PC-3 (cell line): ENCODE measurements around the gene DCLK1. TPM values are rescaled to one million over a fixed set of nuclear protein-coding genes. Genes with fewer than 3 reads are reported as not detected.

Experiments used
- ATAC-seq: fragments of 200-7000 bp; cut with Tn5 transposase; 2 replicates; pipeline ENCODE4 v1.9.1; 2020; ENCODE audit warnings: mild to moderate bottlenecking, moderate library complexity
- BruUV-seq: library from RNA; stranded (reverse); fragments of 400-500 nt; replicated peaks from 2 replicates; lab custom pipeline; 2021; lab: Mats Ljungman, UMichigan
- CTCF ChIA-PET: fragments of 300-600 bp; sonication (Branson Sonifier 250); formaldehyde crosslinking; loops from one replicate; lab custom pipeline; 2022; ENCODE audit warnings: antibody characterized with exemption; lab: Charles Lee
- POLR2A ChIA-PET: fragments of 300-600 bp; sonication (Branson Sonifier 250); formaldehyde crosslinking; loops from one replicate; lab custom pipeline; 2022; ENCODE audit warnings: antibody characterized with exemption; ENCODE audit not compliant: unreplicated experiment; lab: Charles Lee
- DNase-seq: peaks from one replicate; pipeline ENCODE4 v3.0.0-alpha.2; 2015
- H2AFZ ChIP-seq: fragments of 300-600 bp; sonication (generic); 2 replicates; pipeline ENCODE4 v1.6.0; 2016; ENCODE audit warnings: antibody characterized with exemption, low read length
- H3F3A ChIP-seq: fragments of 300-600 bp; sonication (generic); one replicate; pipeline ENCODE4 v1.6.0; 2017; ENCODE audit warnings: antibody characterized with exemption, low read length, control low read depth, mild to moderate bottlenecking; ENCODE audit not compliant: unreplicated experiment
- H3K27ac ChIP-seq: fragments of 300-600 bp; sonication (generic); 2 replicates; pipeline ENCODE4 v1.5.1; 2016; ENCODE audit warnings: mild to moderate bottlenecking, low read length
- H3K27me3 ChIP-seq: fragments of 300-600 bp; sonication (generic); 2 replicates; pipeline ENCODE4 v1.6.1; 2016; ENCODE audit warnings: low read length, mixed read lengths
- H3K36me3 ChIP-seq: fragments of 300-600 bp; sonication (generic); 2 replicates; pipeline ENCODE4 v1.6.1; 2016; ENCODE audit warnings: low read depth, mixed run types, low read length, mixed read lengths
- H3K4me1 ChIP-seq: fragments of 300-600 bp; sonication (generic); 2 replicates; pipeline ENCODE4 v1.5.1; 2016; ENCODE audit warnings: low read length; ENCODE audit not compliant: insufficient read depth
- H3K4me2 ChIP-seq: fragments of 300-600 bp; sonication (generic); 2 replicates; pipeline ENCODE4 v1.6.0; 2016; ENCODE audit warnings: low read length
- H3K4me3 ChIP-seq: fragments of 300-600 bp; sonication (generic); 2 replicates; pipeline ENCODE4 v1.5.1; 2016; ENCODE audit warnings: mild to moderate bottlenecking, low read length, mixed read lengths
- H3K79me2 ChIP-seq: fragments of 300-600 bp; sonication (generic); 2 replicates; pipeline ENCODE4 v1.6.1; 2017; ENCODE audit warnings: low read length, mixed read lengths
- H3K9ac ChIP-seq: fragments of 300-600 bp; sonication (generic); 2 replicates; pipeline ENCODE4 v1.6.0; 2016; ENCODE audit warnings: mild to moderate bottlenecking, low read length
- H3K9me2 ChIP-seq: fragments of 300-600 bp; sonication (generic); replicated peaks from 2 replicates; pipeline ENCODE4 v1.6.1; 2016; ENCODE audit warnings: mixed run types, low read length, mixed read lengths
- H3K9me3 ChIP-seq: fragments of 300-600 bp; sonication (generic); 2 replicates; pipeline ENCODE4 v1.6.1; 2016; ENCODE audit warnings: low read length, mixed read lengths
- H4K20me1 ChIP-seq: fragments of 300-600 bp; sonication (generic); 2 replicates; pipeline ENCODE4 v1.6.1; 2016; ENCODE audit warnings: low read length, mixed read lengths
- EZH2 ChIP-seq: fragments of 300-600 bp; sonication (generic); IDR thresholded peaks from one replicate; pipeline ENCODE4 v1.6.1; 2017; ENCODE audit warnings: antibody characterized with exemption, mild to moderate bottlenecking, low read length; ENCODE audit not compliant: unreplicated experiment
- EZH2phosphoT487 ChIP-seq: fragments of 300-600 bp; sonication (generic); IDR thresholded peaks from 2 replicates; pipeline ENCODE4 v1.6.1; 2018; ENCODE audit warnings: mild to moderate bottlenecking, antibody characterized with exemption, low read length, borderline replicate concordance
- intact Hi-C: fragments of 100-400 bp; cut with micrococcal nuclease; formaldehyde crosslinking; loops from 2 replicates; pipeline ENCODE4 v1.9.0; 2023
- total RNA-seq: library from RNA; depleted of rRNA; stranded (reverse); fragments of >200 nt; gene quantifications from 2 replicates; pipeline ENCODE4 v1.2.3, GENCODE V29; 2014
- TF ChIP-seq, protein P1 (sequence below): fragments of 300-600 bp; sonication (generic); conservative IDR thresholded peaks from 2 replicates; pipeline ENCODE4 v1.5.1; 2017; ENCODE audit warnings: antibody characterized with exemption, low read depth, mild to moderate bottlenecking, low read length

Gene DCLK1
- total RNA-seq, 1 experiment from 2014 or later: not detected

GRCh38 chr13:35851356-35851755, 279.8 kb downstream of the DCLK1 start:
- CTCF ChIA-PET: no interaction called here
- no TSS peak for BruUV-seq
- ATAC-seq: no peak

GRCh38 chr13:35850569-35850968, 280.6 kb downstream of the DCLK1 start:
- no peak overlapping the region for H3K9ac ChIP-seq
- no peak overlapping the region for H3K27ac ChIP-seq
- H3K4me2 ChIP-seq: no peak overlapping the region
- POLR2A ChIA-PET: no interaction called here
- H3K79me2 ChIP-seq: no peaks in the 10 kb centered on the region
- no peak overlapping the region for H2AFZ ChIP-seq
- H3K9me3 ChIP-seq: no peaks in the 10 kb centered on the region
- CTCF ChIA-PET: no interaction called here
- no TSS peak for BruUV-seq
- H3K9me2 ChIP-seq: no peaks in the 10 kb centered on the region
- no peaks in the 10 kb centered on the region for H3K36me3 ChIP-seq
- H4K20me1 ChIP-seq: no peaks in the 10 kb centered on the region
- no peak overlapping the region for H3K4me3 ChIP-seq
- H3K27me3 ChIP-seq: no peaks in the 10 kb centered on the region
- ATAC-seq: no peak
- peaks cover 6% of the 10 kb centered on the region for H3K4me1 ChIP-seq
- no peaks in the 10 kb centered on the region for H3F3A ChIP-seq
- no peak for DNase-seq
- TF ChIP-seq EZH2phosphoT487 (no peak), EZH2 (no peak)
- TF ChIP-seq, protein P1, sequence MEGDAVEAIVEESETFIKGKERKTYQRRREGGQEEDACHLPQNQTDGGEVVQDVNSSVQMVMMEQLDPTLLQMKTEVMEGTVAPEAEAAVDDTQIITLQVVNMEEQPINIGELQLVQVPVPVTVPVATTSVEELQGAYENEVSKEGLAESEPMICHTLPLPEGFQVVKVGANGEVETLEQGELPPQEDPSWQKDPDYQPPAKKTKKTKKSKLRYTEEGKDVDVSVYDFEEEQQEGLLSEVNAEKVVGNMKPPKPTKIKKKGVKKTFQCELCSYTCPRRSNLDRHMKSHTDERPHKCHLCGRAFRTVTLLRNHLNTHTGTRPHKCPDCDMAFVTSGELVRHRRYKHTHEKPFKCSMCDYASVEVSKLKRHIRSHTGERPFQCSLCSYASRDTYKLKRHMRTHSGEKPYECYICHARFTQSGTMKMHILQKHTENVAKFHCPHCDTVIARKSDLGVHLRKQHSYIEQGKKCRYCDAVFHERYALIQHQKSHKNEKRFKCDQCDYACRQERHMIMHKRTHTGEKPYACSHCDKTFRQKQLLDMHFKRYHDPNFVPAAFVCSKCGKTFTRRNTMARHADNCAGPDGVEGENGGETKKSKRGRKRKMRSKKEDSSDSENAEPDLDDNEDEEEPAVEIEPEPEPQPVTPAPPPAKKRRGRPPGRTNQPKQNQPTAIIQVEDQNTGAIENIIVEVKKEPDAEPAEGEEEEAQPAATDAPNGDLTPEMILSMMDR: no peak
- intact Hi-C loops: no loop called here

More at GRCh38 chr13:35851356-35851755, 279.8 kb downstream of the DCLK1 start:
- Histone ChIP-seq H3K4me3 (no peak overlapping the region), H3F3A (no peaks in the 10 kb centered on the region), H3K27me3 (no peaks in the 10 kb centered on the region), H3K9ac (no peak overlapping the region), H3K4me1 (peaks cover 14% of the 10 kb centered on the region), H2AFZ (no peak overlapping the region), H3K9me3 (no peaks in the 10 kb centered on the region), H3K4me2 (no peak overlapping the region), H3K36me3 (no peaks in the 10 kb centered on the region), H3K27ac (no peak overlapping the region), H3K9me2 (no peaks in the 10 kb centered on the region), H3K79me2 (no peaks in the 10 kb centered on the region), H4K20me1 (no peaks in the 10 kb centered on the region)
- intact Hi-C loops: no loop called here
- DNase-seq: no peak
- TF ChIP-seq EZH2phosphoT487: no peak
- no peak for TF ChIP-seq EZH2
- TF ChIP-seq, protein P1: no peak
- POLR2A ChIA-PET: no interaction called here

DNA sequence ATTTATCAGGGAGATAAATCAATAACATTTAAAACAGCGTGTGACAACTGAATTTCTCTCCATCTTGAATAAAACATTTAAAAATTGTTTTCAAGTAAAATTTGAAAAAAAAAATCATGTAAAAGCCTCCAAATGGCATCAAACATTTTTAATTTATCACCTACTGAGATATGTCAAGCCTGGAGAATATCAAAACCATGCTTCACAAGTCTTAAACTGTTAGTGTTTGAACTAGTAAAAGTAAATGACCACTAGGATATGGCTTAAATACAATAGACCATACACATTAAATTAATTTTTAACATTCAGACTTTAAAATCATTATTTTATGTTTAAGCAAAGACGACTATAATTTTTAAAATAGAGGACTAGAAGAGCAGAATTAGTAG, 281.9 kb downstream of the DCLK1 start:
- ATAC-seq (no peak), DNase-seq (no peak)
- Histone ChIP-seq H4K20me1 (no peaks in the 10 kb centered on the region), H3K4me2 (no peak overlapping the region), H3F3A (no peaks in the 10 kb centered on the region), H3K27ac (no peak overlapping the region), H3K9me3 (no peaks in the 10 kb centered on the region), H3K9ac (no peak overlapping the region), H3K4me1 (no peaks in the 10 kb centered on the region), H3K9me2 (no peaks in the 10 kb centered on the region), H3K36me3 (no peaks in the 10 kb centered on the region), H3K27me3 (no peaks in the 10 kb centered on the region), H2AFZ (no peak overlapping the region), H3K79me2 (no peaks in the 10 kb centered on the region), H3K4me3 (no peak overlapping the region)
- TF ChIP-seq EZH2: no peak
- TF ChIP-seq, protein P1: no peak
- TF ChIP-seq EZH2phosphoT487: no peak
- POLR2A ChIA-PET: no interaction called here
- no TSS peak for BruUV-seq
- CTCF ChIA-PET: no interaction called here
- intact Hi-C loops: no loop called here
